ENCODE data around the gene DPEP3. TPM values are rescaled to one million over a fixed set of nuclear protein-coding genes. Genes with fewer than 3 reads are reported as not detected.

DPEP3 gene
- total RNA-seq, 1 donor from 2014 or later, result not detected

- Mint-ChIP-seq H3K27me3 (ENCODE audit: insufficient read depth) (no peaks in the 10 kb centered on the region), H3K4me1 (ENCODE audit: low read depth) (peaks cover 40% of the 10 kb centered on the region), H3K4me3 (peak within 1 kb of the TSS; percentile 99), H3K36me3 (ENCODE audit: low read depth) (peaks cover 1% of the 10 kb centered on the region), H3K9me3 (no peaks in the 10 kb centered on the region), H3K27ac (peak within 1 kb of the TSS; percentile 96)
- peak; percentile 89 for DNase-seq (ENCODE audit: low spot score)
- intact Hi-C loops (cut with micrococcal nuclease), result loop anchor here (1.0 to 2.0 kb wide), 10 partner anchors 16 to 250 kb away; partner anchors contain the start of genes DDX28, DUS2, EDC4 and GFOD2
Observed at GRCh38 chr16:67968400-67969253, 11.7 kb downstream of the DPEP3 start, which contains the start of gene SLC12A4. Gene SLC12A4 (minus strand): TSS chr16:67968637. CDS start chr16:67968553, 84 bp downstream.

- Mint-ChIP-seq H3K9me3 (no peaks in the 10 kb centered on the region), H3K27me3 (ENCODE audit: insufficient read depth) (no peaks in the 10 kb centered on the region), H3K27ac (peak overlapping the region; percentile 96), H3K4me1 (ENCODE audit: low read depth) (peaks cover 41% of the 10 kb centered on the region), H3K4me3 (peak overlapping the region; percentile 99), H3K36me3 (ENCODE audit: low read depth) (peaks cover 1% of the 10 kb centered on the region)
- intact Hi-C loops (cut with micrococcal nuclease), result loop anchor here (1.0 to 2.0 kb wide), 10 partner anchors 16 to 249 kb away; partner anchors contain the start of genes DDX28, DUS2, EDC4 and GFOD2
- DNase-seq (ENCODE audit: low spot score), result peak; percentile 33
Observed at GRCh38 chr16:67967958-67968399, 12.3 kb downstream of the DPEP3 start.

GRCh38 chr16:67967183-67967957 is 12.9 kb downstream of the DPEP3 start:
- intact Hi-C loops (cut with micrococcal nuclease), result no loop called here
- no peak for DNase-seq (ENCODE audit: low spot score)
- no peaks in the 10 kb centered on the region for H3K9me3 Mint-ChIP-seq
- peak overlapping the region; percentile 96 for H3K27ac Mint-ChIP-seq
- H3K36me3 Mint-ChIP-seq (ENCODE audit: low read depth), result peaks cover 7% of the 10 kb centered on the region
- H3K4me1 Mint-ChIP-seq (ENCODE audit: low read depth), result peaks cover 47% of the 10 kb centered on the region
- H3K4me3 Mint-ChIP-seq, result peak overlapping the region; percentile 99
- H3K27me3 Mint-ChIP-seq (ENCODE audit: insufficient read depth), result no peaks in the 10 kb centered on the region

DNA sequence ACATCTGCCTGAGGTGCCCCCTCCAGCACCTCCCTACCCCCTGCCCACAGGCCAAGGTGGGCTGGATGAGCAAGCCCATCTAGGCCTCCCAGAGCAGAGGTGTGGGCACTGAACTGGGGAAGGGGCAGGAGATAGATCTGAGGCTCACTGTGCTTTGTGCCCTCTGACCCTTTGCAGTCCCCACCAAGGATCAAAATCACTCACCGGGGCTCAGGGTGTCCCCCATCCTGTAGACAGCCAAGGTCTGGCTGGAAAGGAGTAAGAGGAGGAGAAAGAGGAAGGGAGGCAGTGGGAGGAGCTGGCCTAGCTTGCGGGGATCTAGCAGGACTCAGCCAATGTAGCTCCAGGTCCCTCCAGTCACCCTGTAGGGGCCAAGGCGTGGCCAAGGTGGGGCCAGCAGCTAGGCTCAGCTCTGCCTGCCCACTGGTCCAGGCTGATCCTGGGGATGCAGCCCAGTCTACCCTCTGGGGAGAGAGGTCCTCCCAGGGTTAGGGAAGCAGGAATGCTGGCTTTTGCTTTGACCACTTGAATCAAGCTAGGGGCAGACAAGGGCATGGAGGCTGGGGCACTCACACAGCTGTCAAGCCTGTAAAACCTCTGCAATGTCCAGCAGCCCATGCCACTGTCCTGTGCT is 13.6 kb downstream of the DPEP3 start:
- H3K9me3 Mint-ChIP-seq, result no peaks in the 10 kb centered on the region
- H3K27me3 Mint-ChIP-seq (ENCODE audit: insufficient read depth), result no peaks in the 10 kb centered on the region
- H3K4me1 Mint-ChIP-seq (ENCODE audit: low read depth), result peaks cover 47% of the 10 kb centered on the region
- H3K4me3 Mint-ChIP-seq, result peak overlapping the region; percentile 99
- DNase-seq (ENCODE audit: low spot score), result no peak
- H3K36me3 Mint-ChIP-seq (ENCODE audit: low read depth), result peaks cover 13% of the 10 kb centered on the region
- H3K27ac Mint-ChIP-seq, result peak overlapping the region; percentile 86
- intact Hi-C loops (cut with micrococcal nuclease), result no loop called here

- Mint-ChIP-seq H3K27ac (peak overlapping the region; percentile 7), H3K9me3 (no peaks in the 10 kb centered on the region), H3K27me3 (ENCODE audit: insufficient read depth) (no peaks in the 10 kb centered on the region), H3K4me3 (peak overlapping the region; percentile 99), H3K36me3 (ENCODE audit: low read depth) (peaks cover 13% of the 10 kb centered on the region), H3K4me1 (ENCODE audit: low read depth) (peaks cover 47% of the 10 kb centered on the region)
- intact Hi-C loops (cut with micrococcal nuclease), result no loop called here
- no peak for DNase-seq (ENCODE audit: low spot score)
Observed at GRCh38 chr16:67965668-67966548, 14.4 kb downstream of the DPEP3 start.

GRCh38 chr16:67964477-67965131 is 15.7 kb downstream of the DPEP3 start:
- intact Hi-C loops (cut with micrococcal nuclease), result no loop called here
- Mint-ChIP-seq H3K9me3 (no peaks in the 10 kb centered on the region), H3K4me3 (no peak overlapping the region), H3K36me3 (ENCODE audit: low read depth) (peaks cover 15% of the 10 kb centered on the region), H3K4me1 (ENCODE audit: low read depth) (peaks cover 44% of the 10 kb centered on the region), H3K27me3 (ENCODE audit: insufficient read depth) (no peaks in the 10 kb centered on the region), H3K27ac (peak overlapping the region; percentile 74)
- no peak for DNase-seq (ENCODE audit: low spot score)

DNA sequence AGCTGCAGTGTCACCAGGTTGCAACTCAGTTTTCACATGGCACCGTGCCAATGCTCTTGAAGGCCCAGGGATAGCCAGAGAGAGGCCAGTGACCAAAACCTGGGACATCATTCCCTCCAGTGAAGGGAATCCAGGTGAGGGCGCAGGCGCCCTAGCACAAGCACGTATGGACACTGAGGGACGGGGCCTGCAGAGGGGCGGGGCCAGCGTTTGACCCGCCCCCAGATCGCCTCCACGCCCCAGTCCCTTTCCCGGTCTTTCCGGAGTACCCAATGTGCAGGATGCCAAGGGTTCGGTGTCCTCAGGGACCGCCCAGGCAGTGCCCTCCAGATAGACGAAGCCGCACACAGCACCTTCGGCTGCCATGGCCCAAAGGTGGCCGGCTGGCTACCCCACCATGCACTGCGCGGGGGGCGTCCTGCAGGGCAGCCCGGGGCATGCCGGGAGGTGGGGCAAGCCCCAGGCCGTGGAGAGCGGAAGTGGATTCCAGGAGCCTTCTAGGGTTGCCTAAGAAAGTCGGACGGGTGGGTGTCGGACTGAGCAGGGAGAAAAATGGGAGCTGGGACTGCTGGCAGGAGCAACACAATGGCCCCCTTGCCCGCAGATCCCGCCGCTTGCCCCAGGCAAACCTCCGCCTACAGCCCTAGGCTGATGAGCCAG is 16.5 kb downstream of the DPEP3 start:
- Mint-ChIP-seq H3K27me3 (ENCODE audit: insufficient read depth) (no peaks in the 10 kb centered on the region), H3K9me3 (no peaks in the 10 kb centered on the region), H3K4me3 (no peak overlapping the region), H3K36me3 (ENCODE audit: low read depth) (peaks cover 15% of the 10 kb centered on the region), H3K27ac (no peak overlapping the region), H3K4me1 (ENCODE audit: low read depth) (peaks cover 36% of the 10 kb centered on the region)
- DNase-seq (ENCODE audit: low spot score), result no peak
- intact Hi-C loops (cut with micrococcal nuclease), result no loop called here

- peaks cover 36% of the 10 kb centered on the region for H3K4me1 Mint-ChIP-seq (ENCODE audit: low read depth)
- H3K4me3 Mint-ChIP-seq, result no peak overlapping the region
- H3K36me3 Mint-ChIP-seq (ENCODE audit: low read depth), result peaks cover 19% of the 10 kb centered on the region
- no peak overlapping the region for H3K27ac Mint-ChIP-seq
- no peak for DNase-seq (ENCODE audit: low spot score)
- H3K9me3 Mint-ChIP-seq, result no peaks in the 10 kb centered on the region
- H3K27me3 Mint-ChIP-seq (ENCODE audit: insufficient read depth), result no peaks in the 10 kb centered on the region
- intact Hi-C loops (cut with micrococcal nuclease), result no loop called here
Observed at GRCh38 chr16:67963292-67963661, 17.0 kb downstream of the DPEP3 start.

DNA sequence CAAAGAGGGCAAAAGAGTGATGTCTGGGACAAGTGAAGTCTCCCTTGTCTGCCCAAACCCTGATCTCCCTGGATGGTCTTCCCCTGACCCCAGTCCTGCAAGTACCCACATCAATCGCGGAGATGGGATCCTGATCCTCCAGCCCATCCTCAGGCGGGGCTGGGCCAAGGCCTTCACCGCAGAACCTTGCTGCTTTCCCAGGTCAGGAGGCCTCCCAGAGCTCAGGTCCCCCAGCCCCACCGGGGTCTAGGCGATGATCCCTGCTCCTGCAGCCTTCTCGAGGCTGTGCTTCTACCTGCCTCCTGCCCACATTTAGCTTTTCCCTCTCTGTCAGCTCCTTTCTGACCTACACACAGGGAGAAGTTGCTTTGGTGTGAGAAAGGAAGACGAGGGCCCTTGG is 18.2 kb downstream of the DPEP3 start:
- DNase-seq (ENCODE audit: low spot score), result no peak
- H3K36me3 Mint-ChIP-seq (ENCODE audit: low read depth), result peaks cover 18% of the 10 kb centered on the region
- H3K4me1 Mint-ChIP-seq (ENCODE audit: low read depth), result peaks cover 28% of the 10 kb centered on the region
- H3K27me3 Mint-ChIP-seq (ENCODE audit: insufficient read depth), result no peaks in the 10 kb centered on the region
- no peaks in the 10 kb centered on the region for H3K9me3 Mint-ChIP-seq
- no peak overlapping the region for H3K4me3 Mint-ChIP-seq
- intact Hi-C loops (cut with micrococcal nuclease), result no loop called here
- H3K27ac Mint-ChIP-seq, result no peak overlapping the region

DNA sequence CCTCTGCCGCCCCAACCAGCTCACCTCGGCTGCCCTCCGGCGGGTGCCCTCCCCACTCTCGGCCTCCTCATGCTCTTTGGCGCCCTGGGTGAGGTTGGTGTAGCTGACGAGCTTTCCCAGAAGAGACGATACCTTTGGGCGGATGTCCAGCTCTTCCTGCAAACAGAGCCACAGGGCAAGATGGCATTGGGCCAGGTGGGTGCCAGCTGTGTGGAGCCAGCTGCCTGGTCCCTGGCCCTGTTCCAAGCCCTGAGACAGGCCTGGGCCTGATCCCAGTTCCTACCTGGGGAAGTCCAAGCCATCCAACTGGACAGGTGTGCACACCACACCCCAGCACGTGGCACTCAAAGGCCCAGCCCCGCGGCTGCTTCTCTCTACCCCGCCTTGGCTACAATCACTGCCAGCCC is 18.7 kb downstream of the DPEP3 start:
- intact Hi-C loops (cut with micrococcal nuclease), result no loop called here
- no peak for DNase-seq (ENCODE audit: low spot score)
- Mint-ChIP-seq H3K4me3 (no peak overlapping the region), H3K27me3 (ENCODE audit: insufficient read depth) (no peaks in the 10 kb centered on the region), H3K36me3 (ENCODE audit: low read depth) (peaks cover 18% of the 10 kb centered on the region), H3K4me1 (ENCODE audit: low read depth) (peaks cover 22% of the 10 kb centered on the region), H3K27ac (no peak overlapping the region), H3K9me3 (no peaks in the 10 kb centered on the region)

- intact Hi-C loops (cut with micrococcal nuclease), result no loop called here
- no peak overlapping the region for H3K4me3 Mint-ChIP-seq
- H3K4me1 Mint-ChIP-seq (ENCODE audit: low read depth), result peaks cover 7% of the 10 kb centered on the region
- H3K27ac Mint-ChIP-seq, result no peak overlapping the region
- no peaks in the 10 kb centered on the region for H3K9me3 Mint-ChIP-seq
- H3K36me3 Mint-ChIP-seq (ENCODE audit: low read depth), result peaks cover 18% of the 10 kb centered on the region
- H3K27me3 Mint-ChIP-seq (ENCODE audit: insufficient read depth), result no peaks in the 10 kb centered on the region
- DNase-seq (ENCODE audit: low spot score), result no peak
Observed at GRCh38 chr16:67959536-67960329, 20.6 kb downstream of the DPEP3 start.

Measured in activated T-helper 1 cell treated with anti-CD3 and anti-CD28 coated beads, Interleukin-12 subunit alpha, Interleukin-12 subunit beta, Interleukin-2, Interleukin-4 antibody, amounts not matched to agents 30 ng/mL and 10 ng/mL and 1 ng/mL, durations not matched to agents 14 hours and 24 hours and 36 hours (primary cell).